Erythroblast (primary cell): ENCODE results near the gene PYY.

Experiments used
- GATA1 ChIP-seq: IDR thresholded peaks from 2 replicates; pipeline ENCODE4 v1.6.1; 2011; ENCODE audit warnings: low read depth, mild to moderate bottlenecking, control low read depth, low read length, moderate library complexity
- POLR2A ChIP-seq: IDR thresholded peaks from 2 replicates; pipeline ENCODE4 v1.6.1; 2011; ENCODE audit warnings: mild to moderate bottlenecking, low read length

DNA sequence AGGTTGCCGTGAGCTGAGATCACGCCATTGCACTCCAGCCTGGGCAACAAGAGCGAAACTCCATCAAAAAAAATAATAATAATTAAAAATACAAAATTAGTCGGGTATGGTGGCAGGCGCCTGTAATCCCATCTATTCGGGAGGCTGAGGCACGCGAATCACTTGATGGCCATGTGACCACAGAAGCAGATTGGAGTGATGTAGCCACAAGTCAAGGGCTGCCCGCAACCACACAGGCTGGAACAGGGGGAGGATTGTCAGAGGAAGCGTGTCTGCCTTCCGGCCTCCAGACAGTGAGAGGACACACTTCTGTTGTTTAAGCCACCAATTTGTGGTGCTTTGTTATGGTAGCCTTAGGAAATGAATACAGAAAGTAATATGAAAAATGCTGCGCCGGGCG is 38.9 kb upstream of the PYY start:
- TF ChIP-seq POLR2A: no peak
- TF ChIP-seq GATA1: no peak
